GM19238 (cell line): ENCODE measurements around the gene PAQR9.

Experiments
- DNase-seq: peaks from one replicate; pipeline ENCODE4 v3.0.0; 2011; ENCODE audit warnings: low spot score; ENCODE audit not compliant: insufficient read length

The PAQR9 gene

DNA sequence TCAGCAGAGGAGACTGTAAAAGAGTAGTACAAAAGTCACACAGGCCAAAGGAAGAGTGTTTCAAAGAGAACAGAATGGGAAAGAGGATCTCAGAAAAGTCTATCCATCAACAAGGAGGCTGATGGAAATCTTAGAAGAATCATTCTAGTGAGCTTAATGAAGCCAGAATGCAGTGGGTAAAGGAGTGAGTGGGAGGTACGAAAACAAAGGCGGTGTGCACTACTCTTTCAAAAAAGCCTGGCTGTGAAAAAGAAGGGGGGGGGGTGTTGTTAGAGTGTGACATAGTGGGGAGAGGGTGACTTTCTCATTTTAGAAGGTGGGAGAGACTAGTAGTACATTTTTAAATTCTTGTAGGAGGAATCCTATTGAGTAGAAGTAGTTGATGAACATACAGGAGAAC lies 11.7 kb downstream of the PAQR9 start:
- no peak for DNase-seq

DNA sequence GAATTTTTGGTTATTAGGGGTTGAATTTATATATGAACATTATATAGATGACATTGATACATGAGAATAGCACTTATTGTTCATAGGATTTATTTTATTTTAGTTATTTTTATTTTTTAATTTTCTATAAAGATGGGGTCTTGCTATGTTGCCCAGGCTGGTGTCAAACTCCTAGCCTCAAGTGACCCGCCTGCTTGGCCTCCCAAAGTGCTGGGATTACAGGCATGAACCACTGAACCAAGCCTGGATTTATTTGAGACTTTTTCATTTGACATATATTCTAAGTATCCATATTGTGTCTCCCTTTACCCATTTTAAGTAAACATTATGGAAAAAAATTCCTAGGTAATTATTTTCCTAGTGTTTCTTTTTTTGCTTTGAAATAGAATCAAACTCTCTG lies 12.5 kb downstream of the PAQR9 start:
- no peak for DNase-seq

DNA sequence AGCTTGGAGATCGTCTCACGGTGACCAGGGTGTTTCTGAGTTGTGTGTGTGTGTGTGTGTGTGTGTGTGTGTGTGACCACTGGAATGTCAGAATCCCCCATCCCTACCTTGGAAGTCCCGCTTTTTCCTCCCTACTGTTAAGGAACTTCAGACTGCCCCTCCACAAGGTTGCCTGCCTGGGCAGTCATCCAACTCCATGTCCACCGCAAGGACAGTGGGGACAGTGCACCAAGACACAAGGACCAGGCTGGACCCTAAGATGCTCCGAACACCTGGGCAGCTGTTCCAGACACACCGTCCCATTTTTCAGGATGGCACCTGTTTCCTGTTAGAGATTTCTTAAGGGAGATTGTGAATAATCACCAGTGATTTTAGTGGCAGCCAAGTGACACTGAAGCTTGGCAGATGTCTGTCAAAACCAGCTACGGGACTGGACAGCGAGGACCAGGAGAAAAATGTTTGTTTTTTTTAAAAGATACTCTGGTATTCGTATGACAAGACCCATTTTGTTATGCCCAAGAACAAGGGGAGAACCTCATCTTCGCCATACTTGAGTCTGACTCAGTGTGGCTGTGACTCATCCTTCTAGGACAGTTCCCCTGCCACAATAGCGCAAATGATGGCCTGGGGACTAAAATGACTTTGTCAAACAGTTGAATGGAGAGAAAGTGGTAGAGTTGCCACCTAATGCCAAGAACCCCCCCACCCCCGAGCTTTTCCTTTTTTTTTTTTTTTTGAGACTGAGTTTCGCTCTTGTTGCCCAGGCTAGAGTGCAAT lies 15.5 kb downstream of the PAQR9 start:
- DNase-seq: no peak

DNA sequence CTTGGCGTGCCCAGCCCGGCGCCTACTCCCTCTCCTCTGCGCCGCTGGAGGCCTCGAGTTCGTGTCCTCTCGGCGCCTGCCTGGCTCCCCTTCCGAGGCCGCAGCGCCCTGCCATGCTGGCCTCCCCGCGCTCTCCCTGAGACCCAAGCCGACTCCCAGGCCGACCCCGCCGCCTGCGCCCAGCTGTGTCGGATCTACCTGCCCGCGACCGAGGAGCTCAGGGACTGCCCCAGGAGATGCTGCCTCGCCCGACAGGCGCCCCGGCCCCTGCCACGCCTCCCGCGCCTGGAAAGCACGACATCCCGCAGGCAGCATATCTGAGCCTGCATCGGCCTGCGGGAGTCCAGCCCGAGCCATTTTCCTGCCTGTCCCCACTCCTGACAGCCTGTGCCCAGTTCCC lies 16.1 kb downstream of the PAQR9 start:
- no peak for DNase-seq

DNA sequence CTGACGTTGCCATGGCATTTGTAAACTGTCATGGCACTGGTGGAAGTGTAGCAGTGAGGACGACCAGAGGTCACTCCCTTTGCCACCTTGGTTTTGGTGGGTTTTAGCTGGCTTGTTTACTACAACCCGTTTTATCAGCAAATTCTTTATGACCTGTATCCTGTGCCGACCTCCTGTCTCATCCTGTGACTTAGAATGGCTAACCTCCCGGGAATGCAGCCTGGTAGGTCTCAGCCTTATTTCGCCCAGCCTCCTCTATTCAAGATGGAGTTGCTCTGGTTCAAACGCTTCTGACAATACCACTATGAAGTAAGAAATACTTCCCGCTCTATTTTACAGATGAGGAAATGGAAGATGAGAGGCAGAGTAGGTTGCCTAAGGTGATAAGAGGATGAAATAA lies 16.6 kb downstream of the PAQR9 start:
- no peak for DNase-seq

DNA sequence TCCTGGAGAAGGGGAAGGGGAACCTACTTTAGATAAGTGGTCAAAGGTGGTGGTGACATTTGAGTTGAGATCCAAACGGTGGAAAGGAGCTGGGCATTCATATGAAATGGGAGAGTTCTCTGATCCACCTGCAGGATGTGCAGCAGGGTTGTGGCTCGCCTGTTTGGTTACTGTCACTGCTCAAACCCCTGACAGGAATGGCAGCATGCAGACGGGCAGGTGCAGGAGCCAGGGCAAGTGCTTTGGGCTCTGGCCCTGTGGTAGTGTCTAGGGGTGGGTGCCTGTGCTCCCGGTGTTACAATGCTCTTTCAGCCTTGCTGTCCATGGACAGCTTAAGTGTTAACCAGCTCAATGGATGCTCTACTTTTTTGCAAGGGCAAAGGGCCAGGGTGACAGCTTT lies 18.5 kb downstream of the PAQR9 start:
- DNase-seq: no peak

DNA sequence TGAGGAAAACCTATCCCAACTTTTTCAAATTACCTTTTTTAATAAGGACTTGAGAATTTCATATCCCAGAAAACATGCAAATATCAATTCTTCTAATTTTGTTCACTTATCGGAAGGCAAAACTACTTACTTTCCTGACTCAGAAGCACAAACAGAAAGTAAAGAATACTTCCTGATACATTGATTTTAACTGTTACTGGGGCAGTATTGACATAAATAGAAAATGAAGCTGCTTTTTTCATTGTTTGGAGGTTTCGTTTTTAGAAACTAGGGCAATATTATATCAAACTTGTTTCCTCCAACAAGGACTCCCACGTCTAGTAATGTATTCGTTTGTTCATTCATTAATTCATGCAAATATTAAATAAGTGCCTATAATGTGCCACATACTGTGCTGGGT lies 19.1 kb downstream of the PAQR9 start:
- DNase-seq: no peak

DNA sequence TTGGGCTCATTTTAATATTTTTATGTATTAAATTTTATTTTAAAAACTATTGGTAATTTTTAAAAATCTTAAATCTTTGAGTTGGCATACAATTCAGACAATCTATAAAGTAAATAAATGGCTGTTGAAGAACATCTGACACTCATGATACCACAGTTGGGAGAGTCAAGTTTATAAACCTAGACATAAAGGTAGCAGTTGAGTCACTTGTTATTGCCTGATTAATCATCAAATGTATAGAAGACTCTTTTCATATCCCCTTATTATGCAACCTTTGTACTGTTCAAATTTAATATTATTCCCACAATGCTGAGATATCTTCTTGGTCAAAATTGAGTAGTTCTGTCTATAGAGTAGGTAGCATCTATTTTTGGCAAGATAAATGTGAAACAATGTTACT lies 19.6 kb downstream of the PAQR9 start:
- DNase-seq: no peak

DNA sequence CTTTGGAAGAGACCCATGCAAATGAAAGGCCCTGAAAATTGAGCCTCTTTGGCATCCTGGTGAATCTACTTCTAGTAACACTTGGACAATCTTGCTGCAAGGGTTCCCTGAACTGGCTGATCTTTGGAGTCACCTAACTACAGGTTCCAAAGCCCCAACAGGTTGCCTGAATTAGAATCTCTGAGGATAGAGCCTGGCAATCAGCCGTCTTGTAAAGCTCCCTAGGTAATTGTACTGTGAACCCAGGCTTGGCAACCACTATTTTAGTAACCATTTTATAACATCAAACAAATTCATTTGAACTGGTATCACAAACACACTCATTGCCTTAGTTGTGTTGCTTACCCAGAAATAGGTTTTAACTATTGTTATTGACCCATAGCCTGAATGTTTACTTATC lies 20.1 kb downstream of the PAQR9 start:
- DNase-seq: no peak

DNA sequence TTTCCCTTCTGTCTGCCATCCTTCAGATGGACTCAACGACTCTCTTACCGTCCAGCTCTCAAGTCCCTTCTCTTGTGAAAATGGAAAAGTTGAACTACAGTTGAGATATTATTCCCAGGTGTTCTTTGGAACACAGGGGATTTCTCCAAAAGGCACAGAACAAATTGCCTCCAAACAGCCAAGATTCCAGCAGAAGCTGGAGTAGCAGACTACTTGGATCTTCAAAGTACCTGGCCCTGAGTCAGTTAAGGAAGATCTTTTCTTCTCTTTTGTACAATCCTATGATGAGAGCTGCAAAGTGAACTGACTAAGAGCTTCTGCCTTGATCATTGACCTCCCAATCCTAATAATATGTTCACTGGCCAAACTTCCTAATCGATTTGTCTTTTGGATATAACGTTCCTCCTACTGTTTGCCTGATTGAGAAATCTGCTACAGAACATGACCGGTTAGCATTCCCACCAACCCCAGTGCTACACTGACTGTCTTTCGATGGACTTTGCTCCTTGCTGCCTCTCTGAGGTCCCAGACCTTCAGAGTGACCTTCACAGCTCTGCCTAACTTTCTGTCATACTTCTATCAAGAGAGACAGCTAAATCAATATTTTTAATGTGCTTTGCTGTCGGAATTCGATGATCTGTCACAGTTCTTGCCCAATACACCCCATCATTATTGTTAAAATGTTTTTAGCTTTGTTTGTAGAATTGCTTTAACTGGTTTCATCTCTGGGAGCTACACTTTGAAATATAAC lies 21.9 kb downstream of the PAQR9 start:
- no peak for DNase-seq

DNA sequence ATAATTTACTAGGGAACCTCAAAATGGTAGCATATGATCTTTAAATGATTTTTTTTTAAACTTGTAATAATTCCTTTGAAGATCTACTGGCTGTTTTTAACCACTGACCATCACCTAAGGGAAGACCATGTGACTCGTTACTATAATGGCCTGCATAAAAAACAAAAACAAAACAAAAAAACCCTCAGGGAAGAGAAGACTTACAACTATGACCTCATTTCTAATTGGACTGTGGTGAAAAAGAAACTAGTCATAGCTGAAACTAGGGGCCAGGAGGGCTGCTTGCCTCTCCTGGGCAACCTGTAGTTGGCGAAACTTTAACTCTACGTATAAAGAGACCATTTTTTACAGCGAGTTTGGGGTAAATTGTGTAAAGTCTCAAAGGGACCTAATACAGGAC lies 23.0 kb downstream of the PAQR9 start:
- no peak for DNase-seq

DNA sequence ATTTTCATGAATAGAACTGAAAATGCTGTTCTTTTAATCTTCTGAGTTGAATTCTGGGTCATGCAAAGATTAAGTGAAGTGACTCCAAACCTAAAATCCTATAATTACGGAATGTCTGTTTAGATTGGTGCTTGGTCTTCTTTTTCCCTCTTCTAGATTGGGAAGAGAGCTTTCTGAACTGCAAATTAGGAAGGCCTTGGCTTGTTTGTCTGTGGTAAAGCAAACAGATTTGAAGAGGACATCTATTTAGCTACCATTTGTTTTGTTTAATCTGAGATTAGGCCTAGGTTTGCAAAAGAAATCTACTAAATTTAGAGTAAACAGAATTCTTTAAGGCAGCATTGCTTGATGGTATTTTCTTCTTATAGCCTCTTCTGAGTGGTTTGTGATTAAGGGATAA lies 23.5 kb downstream of the PAQR9 start:
- DNase-seq: no peak

DNA sequence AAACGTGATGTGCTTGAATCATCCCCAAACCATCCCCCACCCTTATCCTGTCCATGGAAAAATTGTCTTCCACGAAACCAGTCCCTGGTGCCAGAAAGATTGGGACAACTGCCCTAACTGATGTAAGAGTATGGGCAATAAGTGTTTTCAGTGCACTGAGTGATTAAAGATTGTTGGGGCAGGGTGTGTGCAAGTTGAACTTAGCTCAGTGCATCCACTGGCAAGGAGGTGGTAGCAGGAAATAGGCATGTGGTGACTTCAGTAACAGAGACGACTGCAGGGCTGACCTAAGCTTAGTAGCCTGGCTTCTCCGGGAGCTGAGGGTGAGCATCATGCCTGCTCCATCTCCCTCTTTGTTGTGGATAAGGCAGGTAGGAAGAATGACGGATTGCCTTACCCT lies 27.5 kb downstream of the PAQR9 start:
- no peak for DNase-seq

DNA sequence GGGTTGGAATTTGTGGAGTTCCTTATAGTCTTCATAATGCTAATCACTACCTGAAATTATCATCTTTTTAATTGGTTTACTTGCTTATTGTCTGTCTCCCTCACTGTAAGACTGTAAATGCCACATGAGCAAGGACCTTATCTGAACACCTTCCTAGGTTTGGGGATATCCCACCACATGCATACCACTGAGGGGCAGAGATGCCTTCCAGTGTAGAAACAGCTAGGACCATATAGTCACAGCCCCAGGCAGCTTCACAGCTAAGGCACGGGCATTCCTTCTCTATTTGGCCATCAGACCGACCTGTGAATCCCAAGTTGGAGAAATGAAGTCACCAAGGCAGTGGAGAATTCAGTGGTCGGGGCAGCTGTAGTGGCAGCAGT lies 28.6 kb downstream of the PAQR9 start:
- no peak for DNase-seq

DNA sequence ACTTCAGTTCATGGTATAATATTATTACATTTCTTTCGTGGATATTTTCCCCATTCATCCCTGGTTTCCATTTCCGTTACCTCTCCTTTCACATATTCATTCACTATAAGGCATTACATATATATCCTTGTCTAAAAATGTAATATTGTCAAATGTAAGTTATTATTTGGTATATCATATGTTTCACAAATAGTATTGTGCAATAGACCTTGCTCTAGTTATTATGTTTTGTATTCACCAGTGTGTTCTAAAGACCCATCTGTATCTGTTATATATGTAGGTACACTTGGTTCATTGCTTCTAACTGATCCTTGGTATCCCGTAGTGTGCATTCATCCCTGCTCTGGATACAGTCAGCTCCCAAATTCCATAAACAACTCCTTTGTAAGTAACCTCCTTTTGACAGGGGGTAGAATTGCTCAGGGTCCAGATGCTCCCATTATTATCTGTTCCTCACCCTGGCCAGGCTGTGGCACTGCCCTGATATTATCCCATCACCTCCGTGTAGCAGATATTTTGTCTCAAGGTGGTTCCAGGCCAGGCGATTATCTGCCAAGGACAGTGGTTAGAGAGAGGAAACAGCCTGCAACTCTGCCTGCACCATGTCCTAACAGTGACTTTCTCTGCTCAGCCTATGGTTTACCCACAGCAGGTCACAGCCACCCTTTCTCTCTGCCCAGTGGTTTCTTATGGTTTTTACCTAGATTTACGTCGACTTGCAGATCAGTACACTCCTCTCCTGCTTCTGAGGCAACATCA lies 29.2 kb downstream of the PAQR9 start:
- DNase-seq: no peak

DNA sequence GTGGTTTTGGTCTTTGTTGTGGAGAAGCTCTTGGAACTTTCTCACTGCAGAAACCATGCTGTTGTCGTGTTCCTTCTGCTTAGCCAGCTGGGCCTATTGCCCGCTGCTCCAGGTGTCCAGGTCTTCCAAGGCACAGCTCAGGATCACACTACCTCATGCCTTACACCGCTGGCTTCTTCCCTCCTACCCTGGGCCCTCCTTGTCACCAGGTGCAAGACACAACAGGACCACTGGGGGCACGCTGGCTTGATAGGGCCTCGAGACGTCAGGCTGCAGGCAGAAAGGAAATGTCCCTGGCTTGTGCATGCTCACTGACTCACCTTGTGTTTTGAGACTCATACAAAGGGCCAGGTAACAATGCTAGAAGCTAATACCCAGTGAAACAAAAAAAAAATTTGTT lies 32.3 kb downstream of the PAQR9 start:
- peak; percentile 29 for DNase-seq

DNA sequence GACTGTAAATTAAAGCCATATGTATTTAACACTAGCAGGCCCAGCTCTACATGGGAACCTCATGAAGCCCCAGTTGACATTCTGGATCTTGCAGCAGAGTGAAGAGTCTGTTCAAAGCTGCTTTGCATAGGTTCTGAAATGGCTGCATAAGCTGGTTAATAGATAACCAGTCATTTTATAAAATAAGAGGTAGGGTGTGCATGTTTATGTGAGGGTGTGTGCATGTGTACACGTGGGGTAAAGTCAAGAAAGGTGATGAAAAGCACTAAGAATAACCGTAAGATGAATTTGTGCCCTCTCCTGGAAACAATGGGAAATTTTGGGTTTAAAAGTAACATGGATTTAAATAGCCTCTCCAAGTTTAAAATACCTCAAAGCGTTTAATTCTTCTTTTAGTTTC lies 33.0 kb downstream of the PAQR9 start:
- no peak for DNase-seq

DNA sequence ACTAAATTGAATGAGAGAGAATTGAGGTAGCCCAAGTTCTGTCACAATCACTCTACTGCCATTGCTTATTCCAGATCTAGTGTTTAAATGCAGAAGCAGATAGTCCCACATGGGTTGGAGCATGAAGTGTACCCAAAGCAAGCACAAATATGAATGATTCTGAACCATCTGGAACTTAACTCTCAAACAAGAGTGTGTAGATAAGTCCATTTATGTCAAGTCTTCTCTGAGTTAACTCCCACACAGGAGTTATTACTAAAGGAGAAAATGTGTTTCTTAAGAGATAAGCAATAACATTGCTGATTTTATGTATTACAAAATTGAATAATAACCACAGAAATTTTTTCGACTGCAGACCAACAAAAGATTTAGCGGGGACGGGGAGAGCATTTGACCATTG lies 33.6 kb downstream of the PAQR9 start:
- DNase-seq: no peak

DNA sequence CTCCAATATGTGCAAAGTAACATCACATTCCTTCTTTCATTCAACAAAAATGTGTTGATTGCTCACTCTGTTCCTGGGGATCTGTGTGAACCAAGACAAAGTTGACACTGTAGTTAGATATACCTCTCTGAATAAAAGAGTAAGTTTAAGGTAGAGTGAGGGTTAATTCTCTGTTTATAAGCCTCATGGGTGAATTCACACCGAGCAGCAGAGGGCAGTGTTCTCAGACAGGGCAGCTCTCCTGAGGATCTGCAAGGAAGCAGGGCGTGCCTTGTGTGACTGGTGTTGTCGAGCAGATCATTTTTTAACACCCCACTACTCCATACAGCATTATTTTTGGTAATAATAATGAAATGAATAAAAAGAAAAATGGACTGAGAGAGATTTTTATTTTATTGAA lies 34.4 kb downstream of the PAQR9 start:
- DNase-seq: no peak

DNA sequence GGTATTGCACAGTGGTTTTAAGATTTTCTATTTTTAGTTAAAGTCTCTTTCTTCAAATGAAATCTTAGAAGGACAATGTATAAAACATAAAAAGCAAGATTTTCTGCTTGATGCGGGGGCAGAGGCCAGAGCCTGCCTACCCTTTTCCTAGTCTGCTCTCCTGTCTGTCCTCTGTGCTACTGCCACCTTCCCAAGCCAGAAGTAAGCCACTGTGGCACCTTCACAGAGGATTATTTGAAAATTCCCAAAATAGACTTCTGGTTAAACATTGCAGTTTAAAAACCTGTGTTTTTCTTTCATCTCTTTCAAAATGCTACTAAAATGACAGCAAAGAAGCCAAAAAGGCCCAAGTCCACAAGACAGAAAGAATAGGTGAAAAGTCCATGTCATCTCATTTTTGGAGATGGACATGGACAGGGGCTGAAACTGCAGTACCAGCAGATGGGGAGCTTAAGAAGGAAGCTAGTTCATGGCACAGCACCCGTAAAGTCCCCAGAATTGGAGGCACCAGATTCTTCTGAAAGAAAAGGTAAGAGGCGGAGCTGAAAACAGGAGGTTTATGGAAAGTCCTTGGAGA lies 37.0 kb downstream of the PAQR9 start:
- no peak for DNase-seq

DNA sequence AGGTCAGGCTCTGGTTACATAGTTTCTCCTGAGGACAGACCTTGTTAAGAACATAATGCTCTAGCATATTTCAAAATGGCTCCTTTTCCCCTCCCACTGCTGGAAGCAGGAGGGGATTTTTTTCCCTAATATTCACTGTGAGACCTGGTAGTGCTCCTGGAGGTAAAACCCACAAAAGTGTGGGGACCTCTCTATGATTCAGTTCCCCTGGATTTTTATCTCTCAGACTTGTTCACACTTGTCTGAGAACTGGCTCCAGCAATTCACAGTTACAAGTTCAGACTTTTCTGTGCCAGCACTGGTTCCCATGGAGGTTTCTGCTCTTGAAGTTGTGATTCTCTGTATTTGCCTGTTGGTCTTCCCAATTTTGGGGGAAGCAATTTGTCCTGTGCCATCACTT lies 38.3 kb downstream of the PAQR9 start:
- DNase-seq: no peak

DNA sequence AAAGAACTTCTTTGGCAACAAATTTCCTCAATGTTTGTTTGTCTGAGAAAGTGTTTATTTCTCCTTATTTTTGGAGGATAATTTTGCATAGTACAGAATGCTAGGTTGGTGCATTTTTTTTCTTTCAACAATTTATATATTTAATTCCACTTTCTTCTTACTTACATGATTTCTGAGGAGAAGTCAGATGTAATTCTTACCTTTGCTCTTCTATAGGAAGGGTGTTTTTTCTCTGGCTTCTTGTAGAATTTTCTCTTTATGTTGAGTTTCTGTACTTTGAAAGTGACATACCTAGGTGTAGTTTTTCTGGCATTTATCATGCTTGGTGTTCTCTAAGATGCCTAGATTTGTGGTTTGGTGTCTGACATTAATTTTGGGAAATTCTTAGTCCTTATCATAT lies 39.8 kb downstream of the PAQR9 start:
- DNase-seq: no peak
